DOHH2 (cell line): ENCODE data around the gene LYPD4.

Source experiments
- CTCF ChIP-seq: fragments of 200-600 bp; sonication (generic); IDR thresholded peaks from one replicate; pipeline ENCODE4 v1.5.1; 2014; ENCODE audit warnings: antibody characterized with exemption, mild to moderate bottlenecking, low read depth, low read length; ENCODE audit not compliant: poor library complexity, severe bottlenecking
- EZH2phosphoT487 ChIP-seq: fragments of 200-600 bp; sonication (generic); IDR thresholded peaks from 2 replicates; pipeline ENCODE4 v1.6.1; 2017; ENCODE audit warnings: borderline replicate concordance, mild to moderate bottlenecking, antibody characterized with exemption, low read length, moderate library complexity, mixed read lengths

DNA sequence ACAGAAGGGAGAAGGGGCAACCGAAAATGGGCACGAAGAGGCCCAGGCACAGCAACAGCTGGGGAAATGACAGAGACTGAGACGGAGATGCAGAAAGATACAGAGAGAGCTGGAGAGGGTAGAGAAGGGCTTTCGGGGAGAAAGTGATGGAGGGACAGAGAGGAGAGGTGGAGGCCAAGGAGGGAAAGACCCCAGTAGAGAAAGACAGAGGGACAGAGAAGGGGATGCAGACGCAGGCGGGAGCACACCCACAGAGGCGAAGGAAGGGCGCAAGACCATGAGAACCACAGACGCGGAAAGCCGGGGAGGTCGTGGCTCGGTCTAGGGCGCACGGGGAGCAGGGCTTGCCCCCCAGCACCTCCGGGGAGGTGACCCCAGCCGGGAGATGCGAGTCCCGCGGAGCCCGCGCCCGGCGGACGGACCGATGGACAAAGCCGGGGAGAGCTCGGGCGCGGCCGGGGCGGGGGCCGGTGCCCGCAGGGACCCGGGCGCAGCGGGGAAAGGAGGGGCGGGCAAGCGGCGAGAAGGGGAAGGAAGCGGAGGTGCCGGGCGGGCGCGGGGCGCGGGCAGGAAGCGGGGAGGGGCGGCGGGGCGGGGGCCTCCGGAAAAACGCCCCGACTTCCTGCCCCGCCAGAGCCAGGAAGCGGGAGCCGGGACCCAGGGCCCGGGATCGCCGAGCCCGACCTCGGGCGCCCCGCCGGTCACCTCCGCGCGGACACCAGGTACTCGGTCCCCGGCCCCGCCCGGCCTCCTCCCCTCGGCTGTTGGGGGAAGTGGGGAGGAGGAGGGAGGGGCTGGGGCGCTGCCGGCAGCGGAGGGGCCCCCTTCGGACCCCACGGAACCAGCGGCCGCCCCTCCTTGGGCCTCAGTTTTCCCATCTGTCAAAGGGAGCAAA lies 38.3 kb upstream of the LYPD4 start, which contains the start of gene ARHGEF1:
- no peak for TF ChIP-seq CTCF
- TF ChIP-seq EZH2phosphoT487: no peak
